GM19043 (cell line): ENCODE results near the gene PDGFD.

Source experiments
- ATAC-seq: cut with Tn5 transposase; IDR thresholded peaks from one replicate; pipeline ENCODE4 v1.9.1; 2021; ENCODE audit warnings: low read depth; ENCODE audit not compliant: unreplicated experiment

The PDGFD gene

GRCh38 chr11:104164028-104164520, at the start of gene PDGFD:
Gene PDGFD (minus strand): TSS chr11:104164147.
- ATAC-seq: peak; percentile 82

- no peak for ATAC-seq
These were observed 43.0 kb upstream of the PDGFD start for GRCh38 chr11:104206936-104207335.

- no peak for ATAC-seq
These were observed 41.9 kb upstream of the PDGFD start for GRCh38 chr11:104205838-104206237.

GRCh38 chr11:104200688-104201087, 36.7 kb upstream of the PDGFD start:
- no peak for ATAC-seq

GRCh38 chr11:104199053-104199452, 35.1 kb upstream of the PDGFD start:
- ATAC-seq: no peak

- ATAC-seq: no peak
These were observed 34.6 kb upstream of the PDGFD start for GRCh38 chr11:104198576-104198975.

GRCh38 chr11:104191124-104191523, 27.2 kb upstream of the PDGFD start:
- ATAC-seq: no peak

- ATAC-seq: no peak
These were observed 19.6 kb upstream of the PDGFD start for GRCh38 chr11:104183593-104183992.

- no peak for ATAC-seq
These were observed 11.8 kb upstream of the PDGFD start for GRCh38 chr11:104175769-104176168.

- no peak for ATAC-seq
These were observed 5.1 kb upstream of the PDGFD start for GRCh38 chr11:104169091-104169490.

GRCh38 chr11:104165014-104165413, 1.1 kb upstream of the PDGFD start:
- no peak for ATAC-seq

- peak; percentile 26 for ATAC-seq
These were observed 583 bp downstream of the PDGFD start for GRCh38 chr11:104163100-104164027.

GRCh38 chr11:104161751-104162450, 2.0 kb downstream of the PDGFD start:
- ATAC-seq: no peak

- ATAC-seq: no peak
These were observed 4.6 kb downstream of the PDGFD start for GRCh38 chr11:104159356-104159755.

- ATAC-seq: no peak
These were observed 8.6 kb downstream of the PDGFD start for GRCh38 chr11:104155375-104155774.

GRCh38 chr11:104154296-104154695, 9.7 kb downstream of the PDGFD start:
- no peak for ATAC-seq

- ATAC-seq: no peak
These were observed 10.9 kb downstream of the PDGFD start for GRCh38 chr11:104152941-104153505.

- ATAC-seq: no peak
These were observed 12.3 kb downstream of the PDGFD start for GRCh38 chr11:104151404-104152204.

- ATAC-seq: no peak
These were observed 15.2 kb downstream of the PDGFD start for GRCh38 chr11:104148706-104149105.

GRCh38 chr11:104148074-104148473, 15.9 kb downstream of the PDGFD start:
- no peak for ATAC-seq
